Spleen (tissue), 11 donors: ENCODE measurements around the gene TRPC1. TPM values are rescaled to one million over a fixed set of nuclear protein-coding genes. Genes with fewer than 3 reads are reported as not detected.

Source experiments
- DNase-seq: peaks from one replicate; pipeline ENCODE4 v3.0.0-alpha.2; 2020
- H3K27ac ChIP-seq, 8 donors: fragments of 200-600 bp; sonication (generic) in 7 of 8; 1 replicate in 4 of 8; 2 replicates in 4 of 8; pipeline versions ENCODE4 v1.5.0 to v1.8.0; 2016 to 2021; ENCODE audit warnings: inconsistent platforms in 4 of 8, mild to moderate bottlenecking in 4 of 8, moderate library complexity in 1 of 8
- H3K27me3 ChIP-seq, 7 donors: fragments of 200-600 bp; sonication (generic) in 6 of 7; replicated peaks in 1 of 7; 1 replicate in 4 of 7; 2 replicates in 3 of 7; pipeline versions ENCODE4 v1.5.0 to v1.8.0; 2016 to 2021; ENCODE audit warnings: inconsistent platforms in 3 of 7, mild to moderate bottlenecking in 1 of 7
- H3K36me3 ChIP-seq, 6 donors: fragments of 200-600 bp; sonication (generic) in 5 of 6; 1 replicate in 4 of 6; 2 replicates in 2 of 6; pipeline versions ENCODE4 v1.5.0 to v1.8.0; 2016 to 2021; ENCODE audit warnings: inconsistent platforms in 2 of 6
- H3K4me1 ChIP-seq, 6 donors: fragments of 200-600 bp; sonication (generic) in 5 of 6; 1 replicate in 3 of 6; 2 replicates in 3 of 6; pipeline versions ENCODE4 v1.5.0 to v1.8.0; 2016 to 2021; ENCODE audit warnings: inconsistent platforms in 3 of 6
- H3K4me3 ChIP-seq, 8 donors: fragments of 200-600 bp; sonication (generic) in 7 of 8; 1 replicate in 4 of 8; 2 replicates in 4 of 8; pipeline versions ENCODE4 v1.5.0 to v1.8.0; 2016 to 2021; ENCODE audit warnings: inconsistent platforms in 4 of 8, mild to moderate bottlenecking in 4 of 8, moderate library complexity in 2 of 8
- H3K9me3 ChIP-seq, 8 donors: fragments of 200-600 bp; sonication (generic) in 7 of 8; 1 replicate in 4 of 8; 2 replicates in 4 of 8; pipeline versions ENCODE4 v1.5.0 to v1.8.0; 2016 to 2021; ENCODE audit warnings: inconsistent platforms in 4 of 8
- POLR2A ChIP-seq, 3 donors: fragments of 450-650 bp; IDR thresholded peaks; one replicate each; pipeline ENCODE4 v1.5.1; 2017; ENCODE audit warnings: antibody characterized with exemption in 3 of 3, mild to moderate bottlenecking in 1 of 3
- POLR2AphosphoS5 ChIP-seq, 3 donors: sonication (generic); formaldehyde crosslinking; IDR thresholded peaks; one replicate each; pipeline ENCODE4 v1.5.1; 2017; ENCODE audit warnings: antibody characterized with exemption in 3 of 3
- WGBS, 5 donors: extraction: QIAGEN DNeasy Blood & Tissue Kit in 3 of 5; methylation state at CpG; one replicate each; pipeline versions ENCODE4 v1.1.5 to v1.1.7; 2013 to 2018; 5-methylcytosine and 5-hydroxymethylcytosine counted together
- intact Hi-C: fragments of 100-400 bp; cut with DNase I; formaldehyde crosslinking; loops from one replicate; pipeline ENCODE4 v1.15.0; 2023; ENCODE audit warnings: low total_unique reads
- polyA plus RNA-seq, 3 donors: library from polyadenylated mRNA; stranded (reverse); fragments of 200-250 nt; gene quantifications; one replicate each; pipeline ENCODE4 v1.2.1, GENCODE V29; 2013
- total RNA-seq, 7 donors: library from RNA; depleted of rRNA in 3 of 7; stranded (reverse); fragments of >200 nt in 3 of 7; fragmentation: NEBNext Ultra II Directional in 4 of 7; extraction: Animal tissue kit (Norgen Biotek cat#: 25700) in 4 of 7; gene quantifications; one replicate each; pipeline versions ENCODE4 v1.1.0 to v1.2.1, GENCODE V29; 2016 to 2021
- TF ChIP-seq, protein P1 (sequence below), 11 experiments: fragments of 200-600 bp in 7 of 11; fragments of 450-650 bp in 4 of 11; sonication (generic) in 4 of 11; IDR thresholded peaks in 8 of 11; conservative IDR thresholded peaks in 3 of 11; 1 replicate in 7 of 11; 2 replicates in 4 of 11; pipeline versions ENCODE4 v1.4.0 to v1.8.0; 2016 to 2021; ENCODE audit warnings: antibody characterized with exemption in 11 of 11, inconsistent platforms in 4 of 11, mild to moderate bottlenecking in 1 of 11
- donor health status: healthy with polysubstance abuse.
- donor health status: DM: no; HTN: no; CAD: no; lungs with moderate emphysema.
- donor health status: DM: no; HTN: no; CAD: no.
- donor health status: Bipolar disorder and iron deficiency.
- donor health status: healthy.
- donor health status: DM: no; HTN: no; CAD: no.
- donor health status: DM: yes; HTN: yes; CAD: no.

Gene TRPC1
- total and polyA plus RNA-seq, 10 donors = 1.7 to 21.8 (median 7.6) TPM

DNA sequence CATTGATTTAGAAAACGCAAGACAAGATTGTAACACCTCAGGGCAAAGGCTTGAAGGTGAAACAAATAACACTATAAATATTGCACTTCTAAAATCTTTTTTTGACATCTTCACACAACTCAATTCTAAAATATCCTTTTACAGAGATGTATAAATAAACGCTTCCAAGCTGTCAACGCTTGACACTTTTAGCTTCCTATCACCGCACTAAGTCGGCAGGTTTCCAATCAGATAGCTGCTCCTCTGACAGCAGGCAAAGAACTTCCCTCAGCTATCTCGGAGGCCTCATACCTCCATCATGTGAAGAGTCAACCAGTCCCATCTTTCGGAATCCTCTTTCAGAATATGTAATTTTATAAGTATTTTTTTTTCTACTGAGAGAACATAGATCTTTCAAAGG, 94.1 kb downstream of the TRPC1 start:
- Histone ChIP-seq H3K4me3 (no peak overlapping the region), H3K9me3 (no peaks in the 10 kb centered on the region), H3K27ac (no peak overlapping the region), H3K4me1 (no peaks in the 10 kb centered on the region), H3K36me3 (no peaks in the 10 kb centered on the region), H3K27me3 (no peaks in the 10 kb centered on the region)
- intact Hi-C loops = no loop called here
- WGBS, 5 donors = 86 to 92% (median 88%) methylated on average over 7 of the region's 7 CpGs
- DNase-seq = no peak
- TF ChIP-seq POLR2AphosphoS5 (IDR thresholded peaks at IDR 0.05) = no peak
- TF ChIP-seq, protein P1, sequence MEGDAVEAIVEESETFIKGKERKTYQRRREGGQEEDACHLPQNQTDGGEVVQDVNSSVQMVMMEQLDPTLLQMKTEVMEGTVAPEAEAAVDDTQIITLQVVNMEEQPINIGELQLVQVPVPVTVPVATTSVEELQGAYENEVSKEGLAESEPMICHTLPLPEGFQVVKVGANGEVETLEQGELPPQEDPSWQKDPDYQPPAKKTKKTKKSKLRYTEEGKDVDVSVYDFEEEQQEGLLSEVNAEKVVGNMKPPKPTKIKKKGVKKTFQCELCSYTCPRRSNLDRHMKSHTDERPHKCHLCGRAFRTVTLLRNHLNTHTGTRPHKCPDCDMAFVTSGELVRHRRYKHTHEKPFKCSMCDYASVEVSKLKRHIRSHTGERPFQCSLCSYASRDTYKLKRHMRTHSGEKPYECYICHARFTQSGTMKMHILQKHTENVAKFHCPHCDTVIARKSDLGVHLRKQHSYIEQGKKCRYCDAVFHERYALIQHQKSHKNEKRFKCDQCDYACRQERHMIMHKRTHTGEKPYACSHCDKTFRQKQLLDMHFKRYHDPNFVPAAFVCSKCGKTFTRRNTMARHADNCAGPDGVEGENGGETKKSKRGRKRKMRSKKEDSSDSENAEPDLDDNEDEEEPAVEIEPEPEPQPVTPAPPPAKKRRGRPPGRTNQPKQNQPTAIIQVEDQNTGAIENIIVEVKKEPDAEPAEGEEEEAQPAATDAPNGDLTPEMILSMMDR (IDR thresholded peaks at IDR 0.05 in 8 of 11, conservative IDR thresholded peaks at IDR 0.05 in 3 of 11) = no peak

DNA sequence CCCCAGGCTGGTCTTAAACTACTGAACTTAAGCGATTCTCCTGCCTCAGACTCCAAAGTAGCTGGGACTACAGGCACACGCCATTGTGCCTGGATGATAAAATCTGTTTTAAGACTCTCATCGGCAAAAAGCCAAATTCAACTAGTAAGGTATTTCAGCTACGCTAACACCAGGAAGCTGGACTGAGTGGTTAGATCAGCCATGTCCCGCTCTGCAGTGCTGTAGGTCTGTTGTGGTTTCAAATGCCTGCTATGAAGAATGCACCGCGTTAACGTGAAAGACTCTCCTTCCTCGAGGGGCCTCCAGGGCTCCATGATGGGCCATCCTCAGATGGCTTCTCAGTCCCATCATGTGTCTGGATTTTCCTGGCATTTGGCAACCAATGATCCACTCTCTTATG, 94.8 kb downstream of the TRPC1 start:
- H3K4me1 ChIP-seq = no peaks in the 10 kb centered on the region
- H3K27ac ChIP-seq = no peak overlapping the region
- no peak for DNase-seq
- H3K27me3 ChIP-seq = no peaks in the 10 kb centered on the region
- TF ChIP-seq POLR2AphosphoS5 (IDR thresholded peaks at IDR 0.05) (no peak), POLR2A (IDR thresholded peaks at IDR 0.05) (no peak)
- TF ChIP-seq, protein P1 (IDR thresholded peaks at IDR 0.05 in 8 of 11, conservative IDR thresholded peaks at IDR 0.05 in 3 of 11) = no peak
- intact Hi-C loops = no loop called here
- no peaks in the 10 kb centered on the region for H3K9me3 ChIP-seq
- 85 to 95% (median 91%) methylated on average over 8 to 9 of the region's 9 CpGs for WGBS, 5 donors
- H3K36me3 ChIP-seq = no peaks in the 10 kb centered on the region
- no peak overlapping the region for H3K4me3 ChIP-seq

DNA sequence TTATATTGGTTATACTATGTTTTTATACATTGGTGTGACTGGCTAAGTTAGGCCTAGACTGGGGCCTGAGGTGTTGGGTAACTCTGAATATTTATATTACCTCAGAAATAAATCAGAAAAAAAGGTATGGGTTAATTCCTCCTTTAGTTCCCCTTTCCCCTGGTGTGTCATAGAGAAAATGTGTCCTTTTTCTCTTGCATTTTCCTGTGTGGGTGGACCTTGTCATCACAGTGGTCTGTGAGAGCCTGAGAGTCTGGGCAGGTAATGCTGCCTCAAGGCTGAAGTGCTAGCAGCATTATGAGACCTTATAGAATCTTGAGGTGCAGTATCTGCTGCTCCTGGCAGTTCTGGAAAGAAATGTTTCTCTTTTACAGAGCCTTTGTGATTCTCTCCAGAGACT, 95.3 kb downstream of the TRPC1 start:
- H3K27ac ChIP-seq = no peak overlapping the region
- H3K36me3 ChIP-seq = no peaks in the 10 kb centered on the region
- H3K9me3 ChIP-seq = no peaks in the 10 kb centered on the region
- H3K4me3 ChIP-seq = no peak overlapping the region
- TF ChIP-seq POLR2A (IDR thresholded peaks at IDR 0.05) = no peak
- TF ChIP-seq, protein P1 (IDR thresholded peaks at IDR 0.05 in 8 of 11, conservative IDR thresholded peaks at IDR 0.05 in 3 of 11) = no peak
- TF ChIP-seq POLR2AphosphoS5 (IDR thresholded peaks at IDR 0.05) = no peak
- no peak for DNase-seq
- intact Hi-C loops = no loop called here
- no peaks in the 10 kb centered on the region for H3K27me3 ChIP-seq
- H3K4me1 ChIP-seq = no peaks in the 10 kb centered on the region

DNA sequence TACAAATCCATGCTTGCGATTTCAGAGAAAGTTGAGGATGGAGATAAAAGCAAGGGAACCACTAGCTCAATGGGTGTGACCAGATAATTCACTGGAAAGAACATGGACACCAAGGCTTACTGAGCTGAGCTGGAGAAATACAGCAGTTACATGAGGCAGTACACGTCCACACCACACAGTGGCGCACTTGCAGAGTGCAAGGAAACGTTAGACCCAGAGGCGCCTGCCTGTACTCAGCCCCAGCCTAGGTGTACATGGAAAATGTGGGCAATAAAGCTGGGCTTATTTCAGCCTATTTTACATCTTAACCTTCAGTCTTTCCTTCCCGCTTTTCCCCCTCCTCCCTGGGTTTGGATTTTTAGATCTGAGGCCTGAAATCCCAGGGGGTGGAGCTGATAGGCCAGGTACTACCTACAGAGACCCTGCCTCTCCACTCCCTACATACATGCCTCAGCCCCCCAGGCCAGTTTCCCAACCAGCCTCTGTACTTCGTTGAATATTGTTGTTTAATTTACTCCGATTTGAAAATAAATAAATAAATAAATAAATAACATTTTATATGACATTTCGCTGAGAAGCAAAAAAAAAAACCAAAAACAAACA, 105.0 kb downstream of the TRPC1 start:
- Histone ChIP-seq H3K4me3 (no peak overlapping the region), H3K9me3 (no peaks in the 10 kb centered on the region), H3K27ac (no peak overlapping the region), H3K27me3 (no peaks in the 10 kb centered on the region), H3K36me3 (no peaks in the 10 kb centered on the region), H3K4me1 (peaks cover 0 to 4% (median 0%) of the 10 kb centered on the region in 6 donors)
- no peak for TF ChIP-seq POLR2A (IDR thresholded peaks at IDR 0.05)
- TF ChIP-seq, protein P1 (IDR thresholded peaks at IDR 0.05 in 8 of 11, conservative IDR thresholded peaks at IDR 0.05 in 3 of 11) = peak; percentile 48 to 87 (median 74)
- intact Hi-C loops = loop anchor here (5.0 kb wide), 1 partner anchor 158 kb away; no protein-coding TSS in a partner anchor
- peak; percentile 87 for DNase-seq
- 28 to 41% (median 32%) methylated on average over 9 of the region's 9 CpGs for WGBS, 5 donors
